Fibroblast of lung (primary cell): ENCODE results near the gene GNB5. TPM values are rescaled to one million over a fixed set of nuclear protein-coding genes. Genes with fewer than 3 reads are reported as not detected.

Experiments used
- DNase-seq, 2 donors: peaks; one replicate each; pipeline versions ENCODE4 v3.0.0 to v3.0.0-alpha.2; 2010; ENCODE audit warnings: low read depth in 2 of 2
- H2AFZ ChIP-seq: 2 replicates; pipeline ENCODE4 v1.5.1; 2012; ENCODE audit warnings: low read length, control low read depth, inconsistent platforms
- H3K27ac ChIP-seq: 2 replicates; pipeline ENCODE4 v1.5.1; 2011; ENCODE audit warnings: low read length, control low read depth; ENCODE audit not compliant: insufficient read depth
- H3K27me3 ChIP-seq: 2 replicates; pipeline ENCODE4 v1.5.1; 2011; ENCODE audit warnings: mild to moderate bottlenecking, low read length; ENCODE audit not compliant: control insufficient read depth, insufficient read depth
- H3K36me3 ChIP-seq: 2 replicates; pipeline ENCODE4 v1.5.1; 2011; ENCODE audit warnings: low read length; ENCODE audit not compliant: control insufficient read depth, insufficient read depth
- H3K4me1 ChIP-seq: 2 replicates; pipeline ENCODE4 v1.5.1; 2011; ENCODE audit warnings: low read length; ENCODE audit not compliant: control insufficient read depth, insufficient read depth; ENCODE audit errors: extremely low read depth
- H3K4me2 ChIP-seq: 2 replicates; pipeline ENCODE4 v1.5.1; 2011; ENCODE audit warnings: low read length, control low read depth; ENCODE audit not compliant: insufficient read depth; ENCODE audit errors: extremely low read depth
- H3K4me3 ChIP-seq, 4 experiments: fragments of 200-600 bp in 1 of 4; sonication (generic) in 1 of 4; replicated peaks in 1 of 4; 2 replicates each; pipeline ENCODE4 v1.5.1; 2011 to 2016; ENCODE audit warnings: low read length in 4 of 4, low read depth in 3 of 4, mild to moderate bottlenecking in 3 of 4, control low read depth in 2 of 4, inconsistent platforms in 1 of 4, mixed read lengths in 1 of 4; ENCODE audit not compliant: insufficient read depth in 1 of 4; ENCODE audit errors: control extremely low read depth in 1 of 4
- H3K79me2 ChIP-seq: 2 replicates; pipeline ENCODE4 v1.5.1; 2012; ENCODE audit warnings: mild to moderate bottlenecking, low read length, inconsistent platforms; ENCODE audit not compliant: control insufficient read depth, insufficient read depth
- H3K9ac ChIP-seq: 2 replicates; pipeline ENCODE4 v1.5.1; 2011; ENCODE audit warnings: mild to moderate bottlenecking, low read length, control low read depth; ENCODE audit not compliant: insufficient read depth
- H3K9me3 ChIP-seq: 2 replicates; pipeline ENCODE4 v1.5.1; 2012; ENCODE audit warnings: low read depth, low read length; ENCODE audit not compliant: control insufficient read depth, insufficient read depth
- H4K20me1 ChIP-seq: 2 replicates; pipeline ENCODE4 v1.5.1; 2011; ENCODE audit warnings: low read length; ENCODE audit not compliant: control insufficient read depth, insufficient read depth; ENCODE audit errors: extremely low read depth
- CTCF ChIP-seq, 2 donors: IDR thresholded peaks in 1 of 2; conservative IDR thresholded peaks in 1 of 2; 1 replicate in 1 of 2; 2 replicates in 1 of 2; pipeline ENCODE4 v1.5.1; 2011 to 2012; ENCODE audit warnings: low read length in 2 of 2, control low read depth in 1 of 2, inconsistent platforms in 1 of 2, low read depth in 1 of 2, mild to moderate bottlenecking in 1 of 2
- EZH2 ChIP-seq: IDR thresholded peaks from 2 replicates; pipeline ENCODE4 v1.5.1; 2012; ENCODE audit warnings: low read length, control low read depth, mild to moderate bottlenecking; ENCODE audit errors: missing control alignments
- polyA plus RNA-seq, 2 donors: library from polyadenylated mRNA; depleted of rRNA in 1 of 2; stranded (reverse) in 1 of 2; unstranded in 1 of 2; fragments of >200 nt; gene quantifications; 2 replicates each; pipeline ENCODE4 v1.2.1, GENCODE V29; 2011 to 2012; ENCODE audit warnings: missing spikeins in 1 of 2
- total RNA-seq: library from RNA; depleted of rRNA; stranded (reverse); fragments of >200 nt; gene quantifications from 2 replicates; pipeline ENCODE4 v1.2.1, GENCODE V29; 2014

Gene GNB5
- total and polyA plus RNA-seq, 2 donors (not counting 1 experiment from before 2014, with no cell fraction given) = 44.0 to 52.2 TPM

- no peak overlapping the region for H2AFZ ChIP-seq
- no peak for TF ChIP-seq EZH2
- H3K27me3 ChIP-seq = no peaks in the 10 kb centered on the region
- H3K36me3 ChIP-seq = no peaks in the 10 kb centered on the region
- no peaks in the 10 kb centered on the region for H4K20me1 ChIP-seq
- no peak overlapping the region for H3K27ac ChIP-seq
- no peak overlapping the region for H3K4me3 ChIP-seq
- H3K4me2 ChIP-seq = no peak overlapping the region
- no peaks in the 10 kb centered on the region for H3K4me1 ChIP-seq
- H3K9me3 ChIP-seq = no peaks in the 10 kb centered on the region
- H3K79me2 ChIP-seq = no peaks in the 10 kb centered on the region
- H3K9ac ChIP-seq = no peak overlapping the region
- no peak for DNase-seq
Measured at GRCh38 chr15:52155878-52156277, 35.3 kb downstream of the GNB5 start.

- Histone ChIP-seq H2AFZ (no peak overlapping the region), H4K20me1 (no peaks in the 10 kb centered on the region), H3K9me3 (no peaks in the 10 kb centered on the region), H3K4me3 (no peak overlapping the region), H3K4me2 (no peak overlapping the region), H3K27ac (no peak overlapping the region), H3K27me3 (no peaks in the 10 kb centered on the region), H3K4me1 (no peaks in the 10 kb centered on the region), H3K79me2 (no peaks in the 10 kb centered on the region), H3K36me3 (no peaks in the 10 kb centered on the region), H3K9ac (no peak overlapping the region)
- DNase-seq = no peak
- TF ChIP-seq CTCF (conservative IDR thresholded peaks at IDR 0.05 in 1 of 2, IDR thresholded peaks at IDR 0.05 in 1 of 2; ENCODE audit: low read depth in 1 of 2, low read length in 2 of 2) = no peak
Measured at GRCh38 chr15:52154896-52155865, 36.0 kb downstream of the GNB5 start.

GRCh38 chr15:52153900-52154895, 37.0 kb downstream of the GNB5 start:
- H2AFZ ChIP-seq = no peak overlapping the region
- no peak overlapping the region for H3K4me3 ChIP-seq
- no peaks in the 10 kb centered on the region for H3K9me3 ChIP-seq
- no peaks in the 10 kb centered on the region for H3K79me2 ChIP-seq
- H3K9ac ChIP-seq = no peak overlapping the region
- no peaks in the 10 kb centered on the region for H4K20me1 ChIP-seq
- no peaks in the 10 kb centered on the region for H3K36me3 ChIP-seq
- no peak for DNase-seq
- no peak overlapping the region for H3K27ac ChIP-seq
- H3K4me1 ChIP-seq = no peaks in the 10 kb centered on the region
- no peak overlapping the region for H3K4me2 ChIP-seq
- TF ChIP-seq CTCF (conservative IDR thresholded peaks at IDR 0.05 in 1 of 2, IDR thresholded peaks at IDR 0.05 in 1 of 2; ENCODE audit: low read depth in 1 of 2, low read length in 2 of 2) (no peak), EZH2 (no peak)
- H3K27me3 ChIP-seq = no peaks in the 10 kb centered on the region
